Measurements from ENCODE around the gene BORCS6. TPM values are rescaled to one million over a fixed set of nuclear protein-coding genes. Genes with fewer than 3 reads are reported as not detected.
A peak's percentile ranks its signal among the peaks of the same experiment; 100 is the strongest.

Gene BORCS6
- total RNA-seq, 6 experiments from 2014 or later: 4.4 to 6.0 (median 4.6) TPM

GRCh38 chr17:8159032-8159400 is 31.0 kb downstream of the BORCS6 start:
- DNase-seq: no peak
- H3K4me1 Mint-ChIP-seq (ENCODE audit: low read depth): peaks cover 35% of the 10 kb centered on the region
- no peak overlapping the region for H3K4me3 Mint-ChIP-seq
- peak overlapping the region; percentile 84 for H3K27ac Mint-ChIP-seq
- H3K27me3 Mint-ChIP-seq (ENCODE audit: insufficient read depth): peaks cover 4% of the 10 kb centered on the region
- peak; percentile 5; the same call in 1 of the 2 replicates for TF ChIP-seq CTCF (IDR thresholded peaks at IDR 0.05)
- H3K9me3 Mint-ChIP-seq: no peaks in the 10 kb centered on the region
- H3K36me3 Mint-ChIP-seq (ENCODE audit: low read depth): peaks cover 9% of the 10 kb centered on the region

GRCh38 chr17:8158267-8159031 is 31.5 kb downstream of the BORCS6 start:
- Mint-ChIP-seq H3K9me3 (no peaks in the 10 kb centered on the region), H3K4me1 (ENCODE audit: low read depth) (peaks cover 29% of the 10 kb centered on the region), H3K27ac (peak overlapping the region; percentile 84), H3K36me3 (ENCODE audit: low read depth) (peaks cover 9% of the 10 kb centered on the region), H3K27me3 (ENCODE audit: insufficient read depth) (peaks cover 4% of the 10 kb centered on the region; the same call in 1 of the 2 replicates), H3K4me3 (peak overlapping the region; percentile 31; the same call in 1 of the 2 replicates)
- TF ChIP-seq CTCF (IDR thresholded peaks at IDR 0.05): peak; percentile 97
- peak; percentile 84 for DNase-seq

GRCh38 chr17:8156246-8156992 is 33.6 kb downstream of the BORCS6 start:
- H3K9me3 Mint-ChIP-seq: no peaks in the 10 kb centered on the region

GRCh38 chr17:8155996-8156245 is 34.1 kb downstream of the BORCS6 start:
- H3K9me3 Mint-ChIP-seq: no peaks in the 10 kb centered on the region
- H3K27me3 Mint-ChIP-seq (ENCODE audit: insufficient read depth): peaks cover 15% of the 10 kb centered on the region
- H3K4me3 Mint-ChIP-seq: no peak overlapping the region
- no peaks in the 10 kb centered on the region for H3K36me3 Mint-ChIP-seq (ENCODE audit: low read depth)
- no peak for TF ChIP-seq CTCF (IDR thresholded peaks at IDR 0.05)
- H3K4me1 Mint-ChIP-seq (ENCODE audit: low read depth): peaks cover 22% of the 10 kb centered on the region
- H3K27ac Mint-ChIP-seq: no peak overlapping the region
- no peak for DNase-seq

More at GRCh38 chr17:8156246-8156992, 33.6 kb downstream of the BORCS6 start:
- peaks cover 5% of the 10 kb centered on the region for H3K36me3 Mint-ChIP-seq (ENCODE audit: low read depth)
- TF ChIP-seq CTCF (IDR thresholded peaks at IDR 0.05): peak; percentile 21; the same call in 1 of the 2 replicates
- peaks cover 26% of the 10 kb centered on the region for H3K4me1 Mint-ChIP-seq (ENCODE audit: low read depth)
- H3K27me3 Mint-ChIP-seq (ENCODE audit: insufficient read depth): peaks cover 14% of the 10 kb centered on the region
- DNase-seq: peak; percentile 100
- no peak overlapping the region for H3K4me3 Mint-ChIP-seq
- no peak overlapping the region for H3K27ac Mint-ChIP-seq

- H3K4me3 Mint-ChIP-seq: no peak overlapping the region
- no peak overlapping the region for H3K27ac Mint-ChIP-seq
- DNase-seq: no peak
These were observed 34.6 kb downstream of the BORCS6 start for GRCh38 chr17:8155231-8155995.

More at GRCh38 chr17:8155231-8155995, 34.6 kb downstream of the BORCS6 start:
- no peak for TF ChIP-seq CTCF (IDR thresholded peaks at IDR 0.05)
- no peaks in the 10 kb centered on the region for H3K9me3 Mint-ChIP-seq
- peaks cover 15% of the 10 kb centered on the region for H3K27me3 Mint-ChIP-seq (ENCODE audit: insufficient read depth)
- H3K36me3 Mint-ChIP-seq (ENCODE audit: low read depth): no peaks in the 10 kb centered on the region
- peaks cover 21% of the 10 kb centered on the region for H3K4me1 Mint-ChIP-seq (ENCODE audit: low read depth)
